Keratinocyte (primary cell): Measurements from ENCODE around the gene COG5. TPM values are rescaled to one million over a fixed set of nuclear protein-coding genes. Genes with fewer than 3 reads are reported as not detected.

Experiments used
- DNase-seq: peaks from one replicate; pipeline ENCODE4 v3.0.0-alpha.2; 2011; ENCODE audit warnings: low read depth, missing footprints, low spot score
- FAIRE-seq: peaks from 2 replicates; lab custom pipeline; 2011; peaks lifted over from hg19 to GRCh38; lab: Jason Lieb, UNC
- H2AFZ ChIP-seq: 2 replicates; pipeline ENCODE4 v1.6.0; 2012; ENCODE audit warnings: low read length, control low read depth, inconsistent platforms; ENCODE audit not compliant: control insufficient read depth
- H3K27ac ChIP-seq: 2 replicates; pipeline ENCODE4 v1.5.1; 2011; ENCODE audit warnings: low read length; ENCODE audit not compliant: control insufficient read depth, insufficient read depth
- H3K27me3 ChIP-seq: 3 replicates; pipeline ENCODE4 v1.6.0; 2011; ENCODE audit warnings: low read length; ENCODE audit not compliant: control insufficient read depth, insufficient read depth; ENCODE audit errors: extremely low read depth
- H3K36me3 ChIP-seq, 2 experiments: 2 replicates in 1 of 2; 3 replicates in 1 of 2; pipeline ENCODE4 v1.5.1; 2011; ENCODE audit warnings: low read length in 2 of 2, mild to moderate bottlenecking in 1 of 2; ENCODE audit not compliant: control insufficient read depth in 2 of 2, insufficient read depth in 2 of 2; ENCODE audit errors: extremely low read depth in 1 of 2
- H3K4me1 ChIP-seq: 3 replicates; pipeline ENCODE4 v1.5.1; 2011; ENCODE audit warnings: low read length; ENCODE audit not compliant: control insufficient read depth, insufficient read depth; ENCODE audit errors: extremely low read depth
- H3K4me2 ChIP-seq: 3 replicates; pipeline ENCODE4 v1.6.0; 2011; ENCODE audit warnings: low read depth, low read length; ENCODE audit not compliant: control insufficient read depth, insufficient read depth; ENCODE audit errors: extremely low read depth
- H3K4me3 ChIP-seq, 3 experiments: fragments of 200-600 bp in 1 of 3; sonication (generic) in 1 of 3; 2 replicates in 2 of 3; 3 replicates in 1 of 3; pipeline ENCODE4 v1.5.1; 2011 to 2016; ENCODE audit warnings: low read length in 3 of 3, mild to moderate bottlenecking in 3 of 3, control low read depth in 2 of 3, inconsistent platforms in 1 of 3, low read depth in 1 of 3, mixed read lengths in 1 of 3, mixed run types in 1 of 3, moderate library complexity in 1 of 3; ENCODE audit not compliant: control insufficient read depth in 2 of 3, insufficient read depth in 2 of 3; ENCODE audit errors: extremely low read depth in 1 of 3
- H3K79me2 ChIP-seq: 2 replicates; pipeline ENCODE4 v1.6.0; 2012; ENCODE audit warnings: low read length; ENCODE audit not compliant: control insufficient read depth, insufficient read depth
- H3K9ac ChIP-seq: 3 replicates; pipeline ENCODE4 v1.6.0; 2011; ENCODE audit warnings: low read length; ENCODE audit not compliant: control insufficient read depth, insufficient read depth; ENCODE audit errors: extremely low read depth
- H3K9me1 ChIP-seq: 3 replicates; pipeline ENCODE4 v1.6.0; 2011; ENCODE audit warnings: low read length; ENCODE audit not compliant: control insufficient read depth, insufficient read depth; ENCODE audit errors: extremely low read depth
- H3K9me3 ChIP-seq: 2 replicates; pipeline ENCODE4 v1.5.1; 2012; ENCODE audit warnings: low read depth, low read length; ENCODE audit not compliant: control insufficient read depth
- H4K20me1 ChIP-seq: 3 replicates; pipeline ENCODE4 v1.6.0; 2011; ENCODE audit warnings: low read length; ENCODE audit not compliant: control insufficient read depth, insufficient read depth; ENCODE audit errors: extremely low read depth
- CTCF ChIP-seq, 3 experiments: IDR thresholded peaks in 1 of 3; conservative IDR thresholded peaks in 1 of 3; optimal IDR thresholded peaks in 1 of 3; 2 replicates in 2 of 3; 3 replicates in 1 of 3; pipeline versions ENCODE3 to v1.5.1; 2011; ENCODE audit warnings: low read length in 3 of 3, mild to moderate bottlenecking in 3 of 3, moderate library complexity in 2 of 3, control low read depth in 1 of 3, inconsistent platforms in 1 of 3; ENCODE audit not compliant: insufficient read depth in 2 of 3; ENCODE audit errors: extremely low read depth in 1 of 3
- EZH2 ChIP-seq: IDR thresholded peaks from one replicate; pipeline ENCODE4 v1.6.1; 2012; ENCODE audit warnings: inconsistent platforms, mild to moderate bottlenecking, low read length, moderate library complexity
- dilution Hi-C: fragments of 300-500 bp; cut with MboI; formaldehyde crosslinking; loops from one replicate; pipeline ENCODE4 v1.7.0; 2020; ENCODE audit warnings: low sequenced_read_pairs; ENCODE audit not compliant: extremely low pct_ligation_motif_present
- polyA plus RNA-seq, 5 experiments: library from polyadenylated mRNA; depleted of rRNA in 3 of 5; stranded (reverse) in 3 of 5; stranded (forward) in 1 of 5; unstranded in 1 of 5; fragments of >200 nt; gene quantifications; 1 replicate in 1 of 5; 2 replicates in 3 of 5; 3 replicates in 1 of 5; pipeline versions ENCODE4 v1.2.1 to v1.2.3, GENCODE V29; 2011 to 2012; ENCODE audit warnings: missing spikeins in 2 of 5, low read depth in 1 of 5, low replicate concordance in 1 of 5

Gene COG5
- polyA plus RNA-seq, 1 donor (not counting 4 experiments of a cell fraction or from before 2014, with no cell fraction given): 50.7 TPM

DNA sequence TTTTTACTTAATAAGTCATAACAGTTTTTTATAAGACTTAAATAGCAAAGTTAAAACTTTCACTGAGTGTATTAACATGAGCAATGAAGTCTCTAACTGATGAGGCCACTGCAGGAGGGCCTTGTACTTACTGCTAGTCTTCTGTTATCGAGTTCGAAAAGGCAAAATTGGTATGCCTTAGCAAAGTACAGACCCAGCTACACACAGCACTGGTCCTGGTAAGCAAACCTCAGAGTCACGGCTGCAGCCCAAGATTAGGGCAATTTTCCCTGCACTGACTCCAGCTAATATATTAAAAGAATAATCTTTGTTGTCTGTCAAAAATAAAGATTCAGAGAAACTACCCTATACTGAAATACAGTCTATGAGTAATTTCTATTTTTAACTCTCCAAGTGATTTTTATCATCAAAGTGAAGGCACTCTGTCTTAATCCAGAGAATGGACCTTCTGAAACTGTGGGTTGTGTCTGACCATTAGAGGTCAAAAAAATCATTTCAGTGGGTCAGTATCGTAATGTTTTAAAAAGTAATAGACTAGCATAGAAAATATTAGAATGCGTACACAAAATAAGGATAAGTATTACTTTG, 309.2 kb downstream of the COG5 start:
- Histone ChIP-seq H3K9ac (no peak overlapping the region), H3K27me3 (no peaks in the 10 kb centered on the region), H3K36me3 (no peaks in the 10 kb centered on the region), H3K4me3 (no peak overlapping the region), H3K27ac (no peak overlapping the region), H3K4me1 (no peaks in the 10 kb centered on the region), H3K4me2 (no peak overlapping the region), H3K9me3 (no peaks in the 10 kb centered on the region), H3K79me2 (no peaks in the 10 kb centered on the region), H2AFZ (no peak overlapping the region), H3K9me1 (no peaks in the 10 kb centered on the region), H4K20me1 (no peaks in the 10 kb centered on the region)
- FAIRE-seq: no peak
- TF ChIP-seq EZH2 (no peak), CTCF (optimal IDR thresholded peaks at IDR 0.05 in 1 of 3, IDR thresholded peaks at IDR 0.05 in 1 of 3, conservative IDR thresholded peaks at IDR 0.05 in 1 of 3; ENCODE audit: extremely low read depth in 1 of 3, insufficient read depth in 2 of 3, low read length in 3 of 3) (no peak)
- no peak for DNase-seq
- dilution Hi-C loops: no loop called here

GRCh38 chr7:107253599-107253998, 310.1 kb downstream of the COG5 start:
- no peak overlapping the region for H3K9ac ChIP-seq
- DNase-seq (no peak), FAIRE-seq (no peak)
- no peaks in the 10 kb centered on the region for H4K20me1 ChIP-seq
- dilution Hi-C loops: no loop called here
- no peaks in the 10 kb centered on the region for H3K79me2 ChIP-seq
- no peaks in the 10 kb centered on the region for H3K9me1 ChIP-seq
- H3K9me3 ChIP-seq: no peaks in the 10 kb centered on the region
- H3K36me3 ChIP-seq: no peaks in the 10 kb centered on the region
- no peak overlapping the region for H2AFZ ChIP-seq
- H3K4me1 ChIP-seq: no peaks in the 10 kb centered on the region
- H3K27me3 ChIP-seq: no peaks in the 10 kb centered on the region
- H3K27ac ChIP-seq: no peak overlapping the region
- H3K4me3 ChIP-seq: no peak overlapping the region
- no peak overlapping the region for H3K4me2 ChIP-seq
- TF ChIP-seq EZH2: no peak
- no peak for TF ChIP-seq CTCF (optimal IDR thresholded peaks at IDR 0.05 in 1 of 3, IDR thresholded peaks at IDR 0.05 in 1 of 3, conservative IDR thresholded peaks at IDR 0.05 in 1 of 3; ENCODE audit: extremely low read depth in 1 of 3, insufficient read depth in 2 of 3, low read length in 3 of 3)
